ENCODE measurements around the gene TNNT2. TPM values are rescaled to one million over a fixed set of nuclear protein-coding genes. Genes with fewer than 3 reads are reported as not detected.

Gene TNNT2
- not detected for total RNA-seq

GRCh38 chr1:201377611-201378092, at the start of gene TNNT2:
Gene TNNT2, minus strand, starts transcription at chr1:201377680. Its CDS starts 4,426 bp downstream, at chr1:201373254.
- ATAC-seq = no peak
- CTCF ChIA-PET = no interaction called here
- H3K9me3 Mint-ChIP-seq (ENCODE audit: low read depth) = no peaks in the 10 kb centered on the region

GRCh38 chr1:201426479-201427310, 49.2 kb upstream of the TNNT2 start:
- Mint-ChIP-seq H3K36me3 (no peaks in the 10 kb centered on the region), H3K27me3 (peaks cover 6% of the 10 kb centered on the region), H3K4me3 (no peak overlapping the region), H3K9me3 (ENCODE audit: low read depth) (no peaks in the 10 kb centered on the region), H3K4me1 (peaks cover 13% of the 10 kb centered on the region), H3K27ac (no peak overlapping the region)
- ATAC-seq (peak; percentile 40), DNase-seq (peak; percentile 43)
- CTCF ChIA-PET = interaction anchor here (1.0 to 2.3 kb wide), 5 partner anchors 9 to 86 kb away, joined by 3 to 8 read pairs (median 7); no protein-coding TSS in a partner anchor

More at GRCh38 chr1:201377611-201378092, at the start of gene TNNT2:
- Mint-ChIP-seq H3K4me1 (no peaks in the 10 kb centered on the region), H3K36me3 (no peaks in the 10 kb centered on the region), H3K4me3 (no peak within 1 kb of the TSS), H3K27ac (no peak within 1 kb of the TSS), H3K27me3 (peaks cover 2% of the 10 kb centered on the region)
- DNase-seq = no peak

- H3K27ac Mint-ChIP-seq = no peak overlapping the region
- no peak overlapping the region for H3K4me3 Mint-ChIP-seq
- no peaks in the 10 kb centered on the region for H3K9me3 Mint-ChIP-seq (ENCODE audit: low read depth)
- DNase-seq (no peak), ATAC-seq (no peak)
- peaks cover 12% of the 10 kb centered on the region for H3K27me3 Mint-ChIP-seq
- CTCF ChIA-PET = interaction anchor here (1.2 kb wide), 1 partner anchor 12 kb away, joined by 5 read pairs; no protein-coding TSS in a partner anchor
- peaks cover 13% of the 10 kb centered on the region for H3K4me1 Mint-ChIP-seq
- no peaks in the 10 kb centered on the region for H3K36me3 Mint-ChIP-seq
These were observed 46.7 kb upstream of the TNNT2 start for GRCh38 chr1:201424146-201424545.

- Mint-ChIP-seq H3K36me3 (no peaks in the 10 kb centered on the region), H3K9me3 (ENCODE audit: low read depth) (no peaks in the 10 kb centered on the region), H3K27ac (no peak overlapping the region), H3K27me3 (peaks cover 8% of the 10 kb centered on the region), H3K4me3 (no peak overlapping the region), H3K4me1 (peaks cover 13% of the 10 kb centered on the region)
- ATAC-seq (no peak), DNase-seq (peak; percentile 38)
- CTCF ChIA-PET = no interaction called here
These were observed 46.2 kb upstream of the TNNT2 start for GRCh38 chr1:201423655-201424054.

- ATAC-seq (no peak), DNase-seq (no peak)
- Mint-ChIP-seq H3K4me3 (no peak overlapping the region), H3K36me3 (no peaks in the 10 kb centered on the region), H3K9me3 (ENCODE audit: low read depth) (no peaks in the 10 kb centered on the region), H3K27me3 (peaks cover 10% of the 10 kb centered on the region), H3K27ac (no peak overlapping the region), H3K4me1 (peaks cover 13% of the 10 kb centered on the region)
- CTCF ChIA-PET = interaction anchor here (0.6 kb wide), 1 partner anchor 25 kb away, joined by 3 read pairs; no protein-coding TSS in a partner anchor
These were observed 45.1 kb upstream of the TNNT2 start for GRCh38 chr1:201422436-201423030.

- Mint-ChIP-seq H3K27ac (no peak overlapping the region), H3K4me3 (no peak overlapping the region), H3K4me1 (peaks cover 10% of the 10 kb centered on the region), H3K36me3 (no peaks in the 10 kb centered on the region), H3K9me3 (ENCODE audit: low read depth) (no peaks in the 10 kb centered on the region), H3K27me3 (peaks cover 10% of the 10 kb centered on the region)
- CTCF ChIA-PET = no interaction called here
- no peak for DNase-seq
- ATAC-seq = no peak
These were observed 44.5 kb upstream of the TNNT2 start for GRCh38 chr1:201422026-201422425.

- DNase-seq (no peak), ATAC-seq (no peak)
- no peak overlapping the region for H3K27ac Mint-ChIP-seq
- peaks cover 1% of the 10 kb centered on the region for H3K4me1 Mint-ChIP-seq
- CTCF ChIA-PET = no interaction called here
- H3K9me3 Mint-ChIP-seq (ENCODE audit: low read depth) = no peaks in the 10 kb centered on the region
- H3K36me3 Mint-ChIP-seq = no peaks in the 10 kb centered on the region
- peaks cover 15% of the 10 kb centered on the region for H3K27me3 Mint-ChIP-seq
- H3K4me3 Mint-ChIP-seq = no peak overlapping the region
These were observed 43.6 kb upstream of the TNNT2 start for GRCh38 chr1:201421041-201421440.

- no peak overlapping the region for H3K4me3 Mint-ChIP-seq
- ATAC-seq = no peak
- CTCF ChIA-PET = no interaction called here
- H3K9me3 Mint-ChIP-seq (ENCODE audit: low read depth) = no peaks in the 10 kb centered on the region
- H3K4me1 Mint-ChIP-seq = no peaks in the 10 kb centered on the region
- no peak overlapping the region for H3K27ac Mint-ChIP-seq
- no peaks in the 10 kb centered on the region for H3K36me3 Mint-ChIP-seq
- peaks cover 19% of the 10 kb centered on the region for H3K27me3 Mint-ChIP-seq
- peak; percentile 36 for DNase-seq
These were observed 43.1 kb upstream of the TNNT2 start for GRCh38 chr1:201420608-201421002.

- Mint-ChIP-seq H3K27me3 (peaks cover 17% of the 10 kb centered on the region), H3K4me3 (no peak overlapping the region)
- CTCF ChIA-PET = no interaction called here
These were observed 42.5 kb upstream of the TNNT2 start for GRCh38 chr1:201419746-201420607.

GRCh38 chr1:201419256-201419655, 41.8 kb upstream of the TNNT2 start:
- Mint-ChIP-seq H3K27me3 (peaks cover 17% of the 10 kb centered on the region), H3K4me3 (no peak overlapping the region), H3K4me1 (no peaks in the 10 kb centered on the region), H3K36me3 (no peaks in the 10 kb centered on the region), H3K9me3 (ENCODE audit: low read depth) (no peaks in the 10 kb centered on the region), H3K27ac (no peak overlapping the region)
- DNase-seq (no peak), ATAC-seq (no peak)
- CTCF ChIA-PET = no interaction called here

More at GRCh38 chr1:201419746-201420607, 42.5 kb upstream of the TNNT2 start:
- Mint-ChIP-seq H3K9me3 (ENCODE audit: low read depth) (no peaks in the 10 kb centered on the region), H3K27ac (no peak overlapping the region), H3K36me3 (no peaks in the 10 kb centered on the region), H3K4me1 (no peaks in the 10 kb centered on the region)
- ATAC-seq = no peak
- no peak for DNase-seq

GRCh38 chr1:201418461-201418860, 41.0 kb upstream of the TNNT2 start:
- DNase-seq (no peak), ATAC-seq (no peak)
- Mint-ChIP-seq H3K27me3 (peaks cover 17% of the 10 kb centered on the region), H3K4me3 (no peak overlapping the region), H3K4me1 (no peaks in the 10 kb centered on the region), H3K36me3 (no peaks in the 10 kb centered on the region), H3K9me3 (ENCODE audit: low read depth) (no peaks in the 10 kb centered on the region), H3K27ac (no peak overlapping the region)
- CTCF ChIA-PET = no interaction called here

GRCh38 chr1:201414051-201414738, 36.7 kb upstream of the TNNT2 start:
- DNase-seq (no peak), ATAC-seq (no peak)
- Mint-ChIP-seq H3K27ac (no peak overlapping the region), H3K36me3 (no peaks in the 10 kb centered on the region), H3K27me3 (peaks cover 11% of the 10 kb centered on the region), H3K4me3 (no peak overlapping the region), H3K9me3 (ENCODE audit: low read depth) (no peaks in the 10 kb centered on the region), H3K4me1 (no peaks in the 10 kb centered on the region)
- CTCF ChIA-PET = no interaction called here

- ATAC-seq (no peak), DNase-seq (no peak)
- Mint-ChIP-seq H3K27ac (no peak overlapping the region), H3K36me3 (no peaks in the 10 kb centered on the region), H3K9me3 (ENCODE audit: low read depth) (no peaks in the 10 kb centered on the region), H3K27me3 (peaks cover 6% of the 10 kb centered on the region), H3K4me1 (no peaks in the 10 kb centered on the region), H3K4me3 (no peak overlapping the region)
- CTCF ChIA-PET = interaction anchor here (1.1 to 1.5 kb wide), 2 partner anchors 15 to 24 kb away, joined by 3 read pairs; no protein-coding TSS in a partner anchor
These were observed 33.8 kb upstream of the TNNT2 start for GRCh38 chr1:201411292-201411691.
